Chondrocyte (in vitro differentiated cells): Measurements from ENCODE around the gene TREH. TPM values are rescaled to one million over a fixed set of nuclear protein-coding genes. Genes with fewer than 3 reads are reported as not detected.

Source experiments
- DNase-seq: peaks from one replicate; pipeline ENCODE4 v3.0.0; 2021; ENCODE audit warnings: mixed read lengths, low spot score
- H3K27ac Mint-ChIP-seq: one replicate; pipeline ENCODE4 v1.8.0; 2021; ENCODE audit warnings: mild to moderate bottlenecking, moderate library complexity, mixed read lengths; ENCODE audit not compliant: unreplicated experiment
- H3K27me3 Mint-ChIP-seq: 2 replicates; pipeline ENCODE4 v1.8.0; 2021; ENCODE audit warnings: low read depth, mixed read lengths
- H3K36me3 Mint-ChIP-seq: 2 replicates; pipeline ENCODE4 v1.8.0; 2021; ENCODE audit warnings: low read depth, mixed read lengths
- H3K4me1 Mint-ChIP-seq: 2 replicates; pipeline ENCODE4 v1.8.0; 2021; ENCODE audit warnings: low read depth, mild to moderate bottlenecking, mixed read lengths
- H3K4me3 Mint-ChIP-seq: one replicate; pipeline ENCODE4 v1.8.0; 2021; ENCODE audit warnings: mild to moderate bottlenecking, moderate library complexity, mixed read lengths; ENCODE audit not compliant: unreplicated experiment
- H3K9me3 Mint-ChIP-seq: 2 replicates; pipeline ENCODE4 v1.8.0; 2021; ENCODE audit warnings: low read depth, mixed read lengths
- total RNA-seq: library from RNA; stranded (reverse); gene quantifications from 3 replicates; pipeline ENCODE4 v1.2.1, GENCODE V29; 2021
- TF ChIP-seq, protein P1 (sequence below): fragments of 200-600 bp; sonication (generic); IDR thresholded peaks from 2 replicates; pipeline ENCODE4 v1.5.0; 2021; ENCODE audit warnings: antibody characterized with exemption, mild to moderate bottlenecking, moderate library complexity

TREH gene
- total RNA-seq, 1 donor from 2014 or later: not detected

DNA sequence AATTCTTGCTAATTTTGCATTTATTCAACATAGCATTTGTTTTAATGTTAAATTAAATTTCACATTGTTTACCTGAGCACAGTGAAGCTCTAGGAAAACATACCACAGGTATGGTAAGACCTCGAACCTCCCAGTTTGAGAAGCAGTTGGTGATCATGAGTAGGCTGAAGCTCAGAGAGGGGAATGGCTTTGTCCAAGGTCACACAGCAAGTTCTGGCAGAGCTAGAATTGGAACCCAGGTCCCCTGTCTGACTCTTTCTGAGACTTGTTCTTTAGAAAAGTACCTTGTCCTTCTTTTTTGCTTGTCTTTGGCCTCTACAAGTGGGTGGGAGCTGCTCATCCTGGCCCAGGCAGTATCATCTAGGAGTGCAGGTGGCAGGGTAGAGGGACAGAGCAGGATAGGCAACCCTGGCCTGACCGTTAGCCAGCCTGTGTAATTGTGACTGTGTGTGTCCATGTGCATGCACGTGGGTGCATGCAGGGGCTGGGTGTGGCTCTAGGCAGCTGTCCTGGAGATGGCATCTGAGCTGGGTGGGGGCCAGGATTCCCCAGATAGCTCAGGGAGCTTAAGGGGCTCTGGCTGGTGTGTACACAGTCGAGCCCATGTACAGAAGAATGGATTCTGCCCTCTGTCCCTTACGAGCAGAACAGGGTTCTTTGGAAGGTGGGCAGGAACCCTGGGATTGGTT, 50.4 kb downstream of the TREH start:
- TF ChIP-seq, protein P1, sequence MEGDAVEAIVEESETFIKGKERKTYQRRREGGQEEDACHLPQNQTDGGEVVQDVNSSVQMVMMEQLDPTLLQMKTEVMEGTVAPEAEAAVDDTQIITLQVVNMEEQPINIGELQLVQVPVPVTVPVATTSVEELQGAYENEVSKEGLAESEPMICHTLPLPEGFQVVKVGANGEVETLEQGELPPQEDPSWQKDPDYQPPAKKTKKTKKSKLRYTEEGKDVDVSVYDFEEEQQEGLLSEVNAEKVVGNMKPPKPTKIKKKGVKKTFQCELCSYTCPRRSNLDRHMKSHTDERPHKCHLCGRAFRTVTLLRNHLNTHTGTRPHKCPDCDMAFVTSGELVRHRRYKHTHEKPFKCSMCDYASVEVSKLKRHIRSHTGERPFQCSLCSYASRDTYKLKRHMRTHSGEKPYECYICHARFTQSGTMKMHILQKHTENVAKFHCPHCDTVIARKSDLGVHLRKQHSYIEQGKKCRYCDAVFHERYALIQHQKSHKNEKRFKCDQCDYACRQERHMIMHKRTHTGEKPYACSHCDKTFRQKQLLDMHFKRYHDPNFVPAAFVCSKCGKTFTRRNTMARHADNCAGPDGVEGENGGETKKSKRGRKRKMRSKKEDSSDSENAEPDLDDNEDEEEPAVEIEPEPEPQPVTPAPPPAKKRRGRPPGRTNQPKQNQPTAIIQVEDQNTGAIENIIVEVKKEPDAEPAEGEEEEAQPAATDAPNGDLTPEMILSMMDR: no peak
- H3K4me3 Mint-ChIP-seq: no peak overlapping the region
- H3K27me3 Mint-ChIP-seq: no peaks in the 10 kb centered on the region
- H3K27ac Mint-ChIP-seq: peak overlapping the region; percentile 51
- peaks cover 45% of the 10 kb centered on the region for H3K36me3 Mint-ChIP-seq
- peaks cover 34% of the 10 kb centered on the region for H3K4me1 Mint-ChIP-seq
- DNase-seq: no peak
- H3K9me3 Mint-ChIP-seq: no peaks in the 10 kb centered on the region

DNA sequence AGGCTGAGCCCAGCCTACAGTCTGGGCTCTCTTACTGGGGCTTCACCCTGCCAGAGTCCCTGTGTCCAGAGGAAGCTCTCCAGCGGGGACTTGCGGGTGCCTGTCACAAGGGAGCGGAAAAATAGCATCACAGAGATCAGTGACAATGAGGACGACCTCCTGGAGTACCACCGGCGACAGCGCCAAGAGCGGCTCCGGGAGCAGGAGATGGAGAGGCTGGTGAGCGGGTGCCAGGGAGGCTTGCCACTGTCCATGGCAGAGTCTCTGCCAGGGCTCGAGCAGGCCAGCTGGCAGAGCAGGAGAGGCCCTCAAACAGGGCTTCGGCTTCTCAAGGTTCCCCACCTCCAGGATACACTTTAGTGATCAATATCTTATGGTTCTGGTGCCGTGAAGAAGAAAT, 51.0 kb downstream of the TREH start:
- no peak for DNase-seq
- TF ChIP-seq, protein P1: no peak
- no peaks in the 10 kb centered on the region for H3K9me3 Mint-ChIP-seq
- H3K27ac Mint-ChIP-seq: no peak overlapping the region
- H3K4me3 Mint-ChIP-seq: no peak overlapping the region
- H3K4me1 Mint-ChIP-seq: peaks cover 37% of the 10 kb centered on the region
- peaks cover 47% of the 10 kb centered on the region for H3K36me3 Mint-ChIP-seq
- H3K27me3 Mint-ChIP-seq: no peaks in the 10 kb centered on the region

DNA sequence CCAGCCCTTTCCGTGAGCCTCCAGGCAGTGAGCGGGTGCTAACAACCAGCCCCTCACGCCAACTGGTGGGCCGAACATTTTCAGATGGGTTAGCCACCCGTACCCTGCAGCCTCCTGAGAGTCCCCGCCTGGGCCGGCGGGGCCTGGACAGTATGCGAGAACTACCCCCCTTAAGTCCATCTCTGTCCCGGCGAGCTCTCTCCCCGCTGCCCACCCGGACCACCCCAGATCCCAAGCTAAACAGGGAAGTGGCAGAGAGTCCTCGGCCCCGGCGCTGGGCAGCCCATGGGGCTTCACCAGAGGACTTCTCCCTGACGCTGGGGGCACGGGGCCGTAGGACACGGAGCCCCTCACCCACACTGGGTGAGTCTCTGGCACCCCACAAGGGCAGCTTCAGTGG, 51.4 kb downstream of the TREH start:
- H3K4me1 Mint-ChIP-seq: peaks cover 41% of the 10 kb centered on the region

DNA sequence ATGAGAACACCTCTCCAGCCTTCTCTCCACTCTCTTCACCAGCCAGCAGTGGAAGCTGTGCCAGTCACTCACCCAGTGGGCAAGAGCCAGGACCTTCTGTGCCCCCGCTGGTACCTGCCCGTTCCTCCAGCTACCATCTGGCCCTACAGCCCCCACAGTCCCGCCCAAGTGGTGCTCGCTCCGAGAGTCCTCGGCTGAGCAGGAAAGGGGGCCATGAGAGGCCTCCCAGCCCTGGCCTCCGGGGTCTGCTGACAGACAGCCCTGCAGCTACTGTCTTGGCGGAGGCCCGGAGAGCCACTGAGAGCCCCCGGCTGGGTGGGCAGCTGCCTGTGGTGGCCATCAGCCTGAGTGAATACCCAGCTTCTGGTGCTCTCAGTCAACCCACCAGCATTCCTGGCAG, 51.9 kb downstream of the TREH start:
- Mint-ChIP-seq H3K36me3 (peaks cover 41% of the 10 kb centered on the region), H3K27me3 (no peaks in the 10 kb centered on the region), H3K9me3 (no peaks in the 10 kb centered on the region), H3K4me3 (no peak overlapping the region), H3K27ac (no peak overlapping the region), H3K4me1 (peaks cover 42% of the 10 kb centered on the region)
- TF ChIP-seq, protein P1: no peak
- DNase-seq: no peak

More for the DNA sequence above, 51.4 kb downstream of the TREH start:
- TF ChIP-seq, protein P1: no peak
- H3K27ac Mint-ChIP-seq: no peak overlapping the region
- H3K9me3 Mint-ChIP-seq: no peaks in the 10 kb centered on the region
- no peak for DNase-seq
- peaks cover 45% of the 10 kb centered on the region for H3K36me3 Mint-ChIP-seq
- no peak overlapping the region for H3K4me3 Mint-ChIP-seq
- H3K27me3 Mint-ChIP-seq: no peaks in the 10 kb centered on the region

DNA sequence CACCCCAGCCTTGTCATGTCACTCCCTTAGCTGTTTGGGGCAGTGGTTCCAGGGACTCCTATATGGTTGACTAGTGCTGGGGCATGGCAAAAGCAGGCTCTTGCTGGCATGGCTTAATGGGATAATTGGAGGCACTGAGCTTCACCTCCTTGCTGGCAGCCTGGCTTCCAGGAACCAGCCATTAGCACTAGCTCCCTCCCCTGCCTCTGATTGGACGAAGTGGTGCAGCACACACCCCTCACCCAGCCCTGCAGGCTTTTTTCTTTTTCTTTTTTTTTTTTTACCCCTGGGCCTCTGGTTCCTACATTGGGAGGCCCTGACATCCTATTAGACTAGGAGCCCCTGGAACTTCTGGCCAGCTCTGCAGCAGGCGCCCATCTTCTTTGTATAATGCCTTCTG, 53.5 kb downstream of the TREH start:
- Mint-ChIP-seq H3K36me3 (peaks cover 34% of the 10 kb centered on the region), H3K9me3 (no peaks in the 10 kb centered on the region), H3K4me3 (no peak overlapping the region), H3K27me3 (no peaks in the 10 kb centered on the region), H3K27ac (no peak overlapping the region), H3K4me1 (peaks cover 54% of the 10 kb centered on the region)
- TF ChIP-seq, protein P1: no peak
- DNase-seq: peak; percentile 24
